Activated T-cell treated with anti-CD3 and anti-CD28 coated beads for 48 hours (primary cell): ENCODE measurements around the gene MYH14.
"Not testable (repeated sequence)": the region's sequence is repeated elsewhere in the genome, so short reads cannot be mapped to it uniquely, and the experiment has no call there.

ENCODE experiments used
- DNase-seq: peaks from one replicate; pipeline ENCODE4 v3.0.0-alpha.2; 2020; ENCODE audit warnings: low read depth

Gene MYH14

DNA sequence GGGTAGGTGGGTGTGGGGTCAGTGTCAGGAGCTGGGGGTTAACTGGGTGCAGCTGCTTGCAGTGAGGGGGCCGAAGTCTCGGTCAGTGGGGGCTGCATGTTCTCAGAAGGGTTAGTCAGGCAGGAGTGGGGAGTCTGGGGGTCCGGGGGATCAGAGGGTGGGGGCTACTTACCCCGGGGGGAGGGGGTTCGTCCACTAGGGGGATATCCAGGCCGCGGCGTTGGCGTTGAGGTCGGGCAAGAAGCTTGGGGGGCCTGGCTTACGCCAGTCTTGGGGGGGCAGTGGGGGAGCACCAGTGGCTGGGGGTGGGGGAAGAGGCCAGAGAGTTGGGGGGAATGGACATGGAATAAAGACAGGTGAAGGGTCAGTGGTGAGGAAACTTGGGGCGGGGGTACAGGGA is 116.6 kb downstream of the MYH14 start:
- no peak for DNase-seq

DNA sequence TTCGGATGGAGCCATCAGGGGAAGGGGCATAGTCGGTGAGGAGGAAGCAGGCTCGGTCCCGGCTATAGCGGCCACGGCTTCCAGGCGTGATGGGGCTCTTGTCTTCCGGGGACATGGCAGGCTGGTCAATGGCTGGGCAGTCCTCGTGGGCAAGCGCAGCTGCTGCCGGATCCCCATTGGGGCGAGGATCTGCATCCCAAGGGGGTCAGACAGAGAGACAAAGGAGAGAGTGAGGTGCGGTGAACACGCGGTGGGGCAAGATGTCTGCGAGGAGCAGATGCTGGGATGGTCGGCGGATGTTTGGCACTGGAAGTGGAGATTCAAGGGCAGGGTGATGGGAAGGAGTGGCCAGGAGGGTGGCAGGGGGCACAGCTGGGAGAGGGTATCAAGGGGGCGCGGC is 117.2 kb downstream of the MYH14 start:
- no peak for DNase-seq

DNA sequence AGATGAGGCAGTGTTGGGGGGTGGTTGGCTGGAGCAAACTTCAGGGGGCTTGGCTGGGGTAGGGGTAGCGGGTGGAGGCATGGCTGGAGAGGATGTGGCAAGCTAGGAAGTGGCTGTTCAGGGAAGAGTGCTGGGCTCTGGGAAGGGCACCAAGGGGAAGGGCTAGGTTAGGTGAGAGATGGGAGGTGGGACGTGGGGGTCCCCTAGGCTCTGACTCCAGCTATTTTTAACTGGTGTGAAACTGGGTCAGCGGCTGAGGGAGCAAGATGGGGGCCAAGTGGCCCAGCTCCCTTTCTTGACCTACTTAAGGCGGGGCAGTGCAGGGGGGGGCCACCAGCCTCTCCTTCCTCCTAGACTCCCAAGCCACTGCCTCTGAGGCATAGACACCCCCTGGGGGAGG is 118.4 kb downstream of the MYH14 start:
- DNase-seq = no peak

DNA sequence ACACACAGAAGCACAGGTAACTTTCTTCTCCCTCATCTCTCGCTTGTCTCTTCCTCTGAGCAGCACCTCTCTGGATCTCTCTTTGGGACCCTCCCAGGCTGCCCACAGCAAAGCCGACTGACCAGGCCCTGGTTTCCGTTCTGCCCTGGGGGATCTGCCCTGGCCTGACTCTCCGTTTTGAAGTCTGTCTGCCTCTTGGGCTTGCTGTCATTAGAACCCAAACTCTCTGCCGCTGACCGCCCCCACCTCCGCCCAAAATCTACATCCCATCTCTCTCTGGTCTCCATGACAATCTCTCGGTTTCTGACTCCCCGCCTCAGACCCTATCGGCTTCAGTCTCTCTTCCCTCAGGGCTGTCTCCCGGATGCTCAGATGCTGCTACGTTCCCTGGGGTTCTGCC is 118.8 kb downstream of the MYH14 start:
- no peak for DNase-seq

DNA sequence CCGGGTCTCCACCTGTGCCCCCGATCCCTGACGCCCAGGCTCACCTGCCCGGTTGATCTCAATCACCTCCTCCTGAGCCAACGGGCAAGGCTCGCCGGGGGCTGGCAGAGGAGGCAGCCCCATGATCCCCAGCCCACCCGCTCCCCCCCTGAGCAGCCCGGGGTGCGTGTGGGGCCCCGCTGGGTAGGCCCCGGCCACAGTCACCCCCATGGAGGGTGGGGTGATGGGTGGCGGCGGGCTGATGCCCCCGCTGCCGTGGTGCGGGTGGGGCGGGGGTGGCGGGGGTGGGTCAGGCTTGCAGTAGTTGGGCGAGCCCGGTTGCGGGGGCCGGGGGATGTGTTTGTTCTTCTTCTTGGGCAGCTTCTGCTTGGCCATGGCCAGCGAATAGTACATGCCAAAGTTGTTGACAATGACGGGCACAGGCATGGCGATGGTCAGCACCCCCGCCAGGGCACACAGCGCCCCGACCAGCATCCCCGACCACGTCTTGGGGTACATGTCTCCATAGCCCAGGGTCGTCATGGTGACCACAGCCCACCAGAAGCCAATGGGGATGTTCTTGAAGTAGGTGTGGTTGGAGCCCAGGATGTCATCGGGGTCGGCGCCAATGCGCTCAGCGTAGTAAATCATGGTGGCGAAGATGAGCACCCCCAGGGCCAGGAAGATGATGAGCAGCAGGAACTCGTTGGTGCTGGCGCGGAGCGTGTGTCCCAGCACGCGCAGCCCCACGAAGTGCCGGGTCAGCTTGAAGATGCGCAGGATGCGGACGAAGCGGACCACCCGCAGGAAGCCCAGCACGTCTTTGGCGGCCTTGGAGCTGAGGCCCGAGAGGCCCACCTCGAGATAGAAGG is 119.7 kb downstream of the MYH14 start:
- DNase-seq = no peak

DNA sequence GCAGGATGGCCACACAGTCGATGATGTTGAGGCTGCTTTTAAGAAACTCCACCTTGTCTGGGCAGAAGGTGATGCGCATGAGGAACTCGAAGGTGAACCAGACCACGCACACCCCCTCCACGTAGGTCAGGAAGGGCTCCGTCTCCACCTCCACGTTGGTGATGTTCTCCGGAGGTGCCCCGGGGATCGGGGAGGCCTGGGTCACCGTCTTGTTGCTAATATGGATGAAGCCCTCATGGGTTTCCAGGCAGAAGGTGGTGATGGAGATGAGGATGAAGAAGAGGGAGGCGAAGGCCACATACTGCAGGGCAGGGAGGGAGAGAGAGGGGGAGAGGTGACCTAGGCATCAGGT is 120.3 kb downstream of the MYH14 start:
- DNase-seq = no peak

DNA sequence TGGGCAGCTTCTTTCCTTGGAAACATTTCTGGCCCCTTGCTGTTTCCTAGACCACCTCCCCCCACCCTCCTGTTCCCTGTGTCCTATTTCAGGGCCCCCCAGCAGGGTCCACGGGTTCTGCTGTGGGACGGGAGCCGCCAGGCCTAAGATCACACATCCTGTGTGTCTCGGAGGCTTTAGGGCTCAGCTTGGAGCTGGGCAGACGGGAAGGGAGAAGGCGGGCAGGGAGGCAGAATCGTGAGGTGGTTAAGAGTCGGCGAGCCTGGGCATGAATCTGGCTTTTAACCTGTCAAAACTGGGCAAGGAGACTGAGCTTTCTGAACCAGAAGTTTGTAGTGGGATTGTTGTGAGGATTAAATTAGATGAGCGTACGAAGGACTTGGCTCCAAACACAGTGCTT is 120.9 kb downstream of the MYH14 start:
- DNase-seq = no peak

DNA sequence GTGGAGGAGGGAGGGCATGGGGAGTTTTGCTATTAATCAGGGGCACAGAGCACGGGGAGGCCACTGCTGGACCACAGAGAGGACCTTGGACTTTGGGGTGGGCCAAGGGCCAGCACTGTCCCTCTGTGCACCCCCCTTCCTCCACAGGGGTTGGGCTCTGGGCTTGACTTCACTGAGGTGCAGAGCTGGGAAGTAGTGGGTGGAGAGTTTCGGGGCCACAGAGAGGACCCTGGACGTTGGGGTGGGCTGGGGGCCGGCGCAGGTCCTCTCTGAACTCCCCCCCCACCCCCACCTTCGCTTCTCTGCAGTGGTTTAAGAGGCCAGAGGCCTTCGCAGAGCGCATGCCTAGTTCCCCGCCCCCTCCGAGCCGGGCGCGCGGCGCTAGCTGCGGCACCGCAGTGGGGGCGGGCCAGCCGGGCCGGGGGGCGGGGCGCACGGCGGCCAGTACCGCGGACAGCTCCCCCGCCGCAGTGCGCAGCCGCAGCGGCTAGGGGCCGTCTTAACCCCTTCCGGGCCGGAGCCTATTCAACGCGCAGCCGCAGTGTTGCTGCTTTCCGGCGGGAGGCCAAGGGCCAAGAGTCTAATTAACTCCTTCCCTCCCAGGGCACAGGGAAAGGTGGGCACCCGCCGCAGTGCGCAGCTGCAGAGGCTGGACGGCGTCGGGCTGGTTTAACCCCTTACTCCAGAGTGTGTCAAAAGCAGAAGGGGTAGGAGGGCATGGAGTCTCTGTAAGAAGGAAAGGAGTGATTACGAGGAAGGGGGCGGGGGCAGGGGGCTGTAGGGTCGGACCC is 122.1 kb downstream of the MYH14 start:
- peak; percentile 87 for DNase-seq

DNA sequence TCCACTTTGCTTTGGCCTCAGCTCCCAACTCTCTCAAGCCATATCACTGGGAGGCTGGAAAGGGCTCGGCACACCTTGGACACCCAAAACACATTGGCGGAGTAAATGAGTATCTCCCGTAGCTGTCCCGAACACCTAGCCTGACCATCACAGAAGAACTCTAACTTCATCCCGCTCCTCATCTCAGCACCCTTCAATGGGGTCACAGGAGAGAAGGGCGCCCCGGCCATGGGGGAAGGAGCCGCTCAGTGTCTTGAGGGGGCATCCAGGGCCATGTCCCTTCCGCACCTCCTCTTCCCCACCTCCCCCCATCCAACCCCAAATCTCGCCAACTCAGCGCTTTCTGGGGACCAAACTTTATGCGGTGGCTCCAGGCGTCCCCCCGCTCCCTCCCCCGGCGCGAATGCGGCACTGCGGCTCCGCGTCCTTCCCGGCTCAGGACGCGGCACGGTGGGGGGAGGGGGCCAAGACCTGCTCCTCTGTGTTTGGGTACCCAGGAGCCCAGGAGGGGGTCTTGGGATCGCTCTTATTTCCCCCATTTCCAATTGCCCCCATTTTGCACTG is 122.8 kb downstream of the MYH14 start:
- DNase-seq = no peak

DNA sequence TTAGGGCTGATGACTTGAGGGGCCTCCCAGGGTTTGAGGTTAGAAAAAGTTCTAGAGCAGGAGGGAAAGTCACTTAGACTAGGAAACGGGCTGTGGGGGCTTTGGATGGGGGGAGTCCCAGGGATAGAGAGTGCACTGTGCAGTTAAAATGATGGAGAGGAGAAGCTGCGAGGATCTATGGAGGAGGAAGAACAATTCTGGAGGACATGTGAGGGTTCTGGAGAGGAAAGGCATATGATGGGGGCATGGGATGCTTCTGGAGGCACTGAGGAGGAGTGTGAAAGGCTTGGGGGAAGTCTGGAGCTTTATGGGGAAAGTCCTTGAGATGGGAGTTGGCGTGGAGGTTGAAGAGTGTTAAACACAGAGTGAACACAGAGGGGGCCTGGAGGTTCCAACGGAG is 123.6 kb downstream of the MYH14 start:
- no peak for DNase-seq

DNA sequence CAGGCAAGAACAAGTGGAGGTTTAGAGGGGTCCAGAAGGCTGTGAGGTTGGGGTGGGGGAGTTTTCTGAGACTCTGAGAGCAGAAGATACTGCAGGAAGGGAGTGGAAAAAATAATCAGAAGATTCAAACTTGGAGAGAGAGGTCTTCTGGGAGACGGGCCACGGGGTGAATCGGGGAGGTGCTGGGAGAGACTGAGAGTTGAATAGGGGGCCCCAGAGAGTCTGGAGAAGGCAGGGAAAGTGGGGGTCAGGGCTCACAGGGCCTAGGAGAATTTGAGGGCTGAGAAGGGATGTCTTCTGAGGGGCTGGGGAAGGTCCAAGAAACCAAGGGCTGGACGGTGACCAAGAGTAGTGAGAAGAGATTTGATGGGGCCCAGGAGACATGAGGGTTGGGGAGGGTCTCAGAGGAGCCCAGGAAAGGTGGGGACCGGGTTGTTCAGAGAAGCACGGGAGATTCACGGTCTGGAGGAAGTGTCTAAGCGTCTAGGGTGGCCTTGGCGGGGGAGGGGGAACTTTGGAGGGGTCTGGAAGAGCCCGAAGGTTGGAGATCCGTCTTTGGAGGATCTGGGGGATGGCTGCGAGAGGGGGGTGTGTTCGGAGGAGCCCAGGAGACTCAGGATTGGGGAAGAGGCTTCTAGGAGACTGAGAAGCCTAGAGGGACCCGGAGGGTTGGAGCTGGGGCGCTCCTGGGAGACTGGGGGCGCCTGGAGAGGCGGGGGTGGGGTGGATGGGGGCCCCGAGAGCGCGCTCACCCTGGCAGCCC is 124.2 kb downstream of the MYH14 start:
- no peak for DNase-seq

DNA sequence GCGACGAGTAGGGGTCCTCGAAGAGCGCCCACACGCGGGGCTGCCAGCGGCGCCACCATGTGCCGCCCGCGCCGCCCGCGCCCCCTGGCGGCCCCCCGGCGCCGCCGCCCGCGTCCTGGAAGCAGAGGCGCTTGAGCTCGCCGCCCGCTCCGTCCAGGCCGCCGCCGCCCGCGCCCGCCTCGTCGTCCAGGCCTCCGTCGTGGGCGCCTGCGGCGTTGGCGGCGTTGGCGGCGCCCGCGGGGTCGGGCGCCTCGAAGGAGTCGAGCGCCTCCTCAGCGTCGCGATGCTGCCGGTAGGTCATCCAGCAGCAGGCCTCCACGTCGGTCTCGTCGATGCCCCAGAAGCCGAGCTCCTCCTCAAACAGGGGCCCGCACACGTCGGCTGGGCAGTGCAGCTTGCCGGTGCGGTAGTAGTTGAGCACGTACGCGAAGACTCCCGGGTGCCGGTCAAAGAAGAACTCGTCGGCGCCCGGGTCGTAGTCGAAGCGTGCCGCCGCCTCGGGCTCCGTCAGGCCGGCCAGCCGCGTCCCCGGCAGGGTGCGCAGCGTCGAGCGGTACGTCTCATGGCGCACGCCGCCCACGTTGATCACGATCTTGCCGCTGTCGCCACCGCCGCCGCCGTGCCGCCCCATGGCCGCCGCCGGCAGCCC is 124.9 kb downstream of the MYH14 start:
- DNase-seq = peak; percentile 55

DNA sequence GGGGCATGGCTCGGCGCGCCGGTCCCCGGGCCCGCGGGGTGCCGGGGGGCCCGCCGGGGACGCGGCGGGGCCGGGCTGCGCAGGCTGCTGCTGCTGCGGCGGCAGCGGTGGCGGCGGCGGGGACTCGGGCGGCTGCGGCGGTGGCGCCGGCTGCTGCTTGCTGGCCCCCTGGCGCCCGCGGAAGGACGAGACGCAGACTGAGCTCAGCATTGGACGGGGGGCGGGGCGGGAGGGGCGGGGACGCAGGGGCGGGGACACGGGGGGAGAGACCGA is 125.4 kb downstream of the MYH14 start:
- no peak for DNase-seq

DNA sequence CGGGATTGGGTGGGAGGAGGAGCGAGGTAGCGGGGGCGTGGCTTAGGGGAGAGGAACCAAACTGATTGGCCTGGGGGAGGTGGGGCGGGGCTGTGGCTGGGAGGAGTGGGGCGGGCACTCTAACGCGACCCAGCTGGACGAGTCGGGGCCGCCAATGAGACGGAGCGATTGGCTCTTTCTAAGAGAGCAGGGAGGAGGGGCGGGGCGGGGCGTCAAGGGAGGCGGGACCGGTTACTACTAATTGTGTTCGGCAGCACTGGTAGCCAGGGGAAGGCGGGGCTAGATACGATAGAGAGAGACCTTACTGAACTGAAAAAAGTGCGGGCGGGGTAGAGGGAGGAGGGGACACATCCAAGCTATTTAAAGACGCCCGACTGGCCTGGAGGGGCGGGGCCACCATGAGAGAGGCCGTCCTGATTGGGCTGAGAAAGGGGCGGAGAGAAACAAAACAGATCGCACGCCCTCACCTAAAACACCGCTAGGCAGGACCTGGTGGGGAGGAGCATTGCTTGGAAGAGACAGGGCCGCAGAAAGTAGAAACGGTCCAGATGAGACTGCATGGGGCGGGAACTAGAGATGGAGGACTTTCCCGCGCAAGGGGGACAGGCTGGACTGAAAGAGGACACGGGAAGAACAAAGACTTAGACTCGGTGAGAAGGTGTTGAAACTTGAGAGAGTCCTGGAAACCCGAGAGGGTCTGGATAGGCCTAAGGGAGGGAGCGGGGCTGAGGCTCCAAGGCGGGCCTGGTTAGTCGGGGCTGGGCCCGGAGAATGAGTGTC is 125.9 kb downstream of the MYH14 start, which contains the start of gene KCNC3:
KCNC3 (minus strand) TSS at position 232 of the 780 bp plus-strand sequence. CDS start 295 bp downstream, outside the sequence.
- peak; percentile 97 for DNase-seq

DNA sequence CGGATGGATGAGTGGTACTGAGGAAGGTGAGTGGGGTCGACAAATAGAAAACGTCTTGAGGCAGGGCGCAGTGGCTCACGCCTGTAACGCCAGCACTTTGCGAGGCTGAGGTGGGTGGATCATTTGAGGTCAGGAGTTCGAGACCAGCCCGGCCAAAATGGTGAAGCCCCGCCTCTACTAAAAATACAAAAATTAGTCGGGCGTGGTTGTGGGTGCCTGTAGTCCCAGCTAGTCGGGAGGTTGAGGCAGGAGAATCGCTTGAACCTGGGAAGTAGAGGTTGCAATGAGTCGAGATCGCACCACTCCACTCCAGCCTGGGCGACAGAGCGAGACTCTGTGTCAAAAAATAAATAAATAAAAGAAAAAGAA is 126.5 kb downstream of the MYH14 start:
- DNase-seq = not testable (repeated sequence)

DNA sequence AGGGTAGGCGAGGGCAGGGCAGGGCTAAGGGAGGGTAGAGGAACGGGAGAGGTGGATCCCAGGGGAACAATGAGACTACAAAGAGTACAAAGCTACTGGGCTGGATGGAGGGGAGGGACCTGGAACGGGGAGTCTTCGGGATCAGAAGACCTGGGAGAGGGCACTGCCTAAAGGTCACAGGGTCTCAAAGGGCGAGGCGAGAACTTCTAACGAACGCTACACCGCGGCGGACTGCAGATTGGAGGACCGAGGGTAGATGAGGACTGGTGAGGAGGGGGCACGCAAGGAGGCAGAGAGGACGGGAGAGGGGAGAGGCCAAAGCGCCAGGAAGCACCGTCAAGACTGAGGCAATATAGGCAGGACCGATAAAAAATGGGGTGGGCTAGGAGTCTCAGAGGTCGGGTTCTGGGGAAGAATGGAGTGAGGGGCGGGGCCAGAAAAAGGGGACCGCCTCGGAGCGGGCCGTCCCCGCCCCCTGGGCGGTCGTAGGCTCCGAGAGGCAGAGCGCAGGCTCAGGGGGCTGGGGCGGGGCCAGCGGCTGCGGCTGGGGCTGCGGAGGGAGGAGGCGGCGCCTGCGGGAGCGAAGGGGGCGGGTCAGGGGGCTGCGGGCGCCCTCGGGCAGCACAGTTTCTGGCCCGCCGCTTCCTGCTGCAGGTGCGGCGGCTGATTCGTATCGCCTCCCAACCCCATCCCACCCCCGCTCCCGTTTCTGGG is 127.1 kb downstream of the MYH14 start:
- peak; percentile 94 for DNase-seq

DNA sequence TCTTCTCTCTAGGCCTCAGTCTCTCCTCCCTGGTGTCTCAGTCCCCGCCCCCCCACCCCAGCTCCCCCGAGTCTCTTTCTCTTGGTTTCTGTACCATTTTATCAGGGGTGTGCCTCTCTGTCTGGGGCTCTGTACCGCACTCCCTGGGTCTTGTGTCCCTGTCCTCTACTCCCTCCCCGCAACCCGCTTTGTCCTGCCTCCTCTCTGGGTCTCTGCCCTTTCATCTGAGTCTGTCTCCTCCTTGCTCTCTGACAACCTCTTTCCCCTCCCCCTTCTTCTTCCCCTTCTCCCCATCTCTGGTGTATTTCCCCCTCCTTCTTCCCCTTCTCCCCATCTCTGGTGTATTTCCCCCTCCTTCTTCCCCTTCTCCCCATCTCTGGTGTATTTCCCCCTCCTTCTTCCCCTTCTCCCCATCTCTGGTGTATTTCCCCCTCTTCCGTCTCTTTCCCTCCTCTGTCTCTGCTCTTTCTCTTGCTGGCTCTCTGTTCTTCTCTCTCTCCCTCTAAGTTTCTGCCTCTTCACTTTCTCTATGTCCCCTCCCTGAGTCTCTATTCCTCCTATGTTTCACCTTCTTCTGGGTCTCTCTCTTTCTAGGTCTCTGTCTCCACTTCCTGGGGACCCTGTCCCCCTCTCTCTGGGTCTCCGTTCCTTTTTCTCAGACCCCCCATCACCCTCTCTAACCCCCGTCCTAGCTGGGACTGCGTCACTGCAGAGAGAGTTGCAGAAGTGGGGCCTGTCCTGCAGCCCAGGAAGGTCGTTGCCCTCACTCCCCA is 128.0 kb downstream of the MYH14 start:
- DNase-seq = no peak

DNA sequence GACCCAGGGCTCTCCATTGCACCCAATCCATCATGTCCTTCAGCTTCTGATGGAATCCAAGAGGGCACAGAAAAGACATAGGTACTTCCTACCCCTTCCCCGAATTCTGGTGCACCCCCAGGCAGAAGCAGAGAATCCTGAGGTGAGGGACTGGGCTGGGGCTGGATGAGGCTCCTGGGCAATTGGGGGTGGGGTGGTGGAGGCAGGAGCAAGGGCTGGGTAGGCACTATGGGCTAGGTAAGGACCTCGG is 128.5 kb downstream of the MYH14 start:
- no peak for DNase-seq

DNA sequence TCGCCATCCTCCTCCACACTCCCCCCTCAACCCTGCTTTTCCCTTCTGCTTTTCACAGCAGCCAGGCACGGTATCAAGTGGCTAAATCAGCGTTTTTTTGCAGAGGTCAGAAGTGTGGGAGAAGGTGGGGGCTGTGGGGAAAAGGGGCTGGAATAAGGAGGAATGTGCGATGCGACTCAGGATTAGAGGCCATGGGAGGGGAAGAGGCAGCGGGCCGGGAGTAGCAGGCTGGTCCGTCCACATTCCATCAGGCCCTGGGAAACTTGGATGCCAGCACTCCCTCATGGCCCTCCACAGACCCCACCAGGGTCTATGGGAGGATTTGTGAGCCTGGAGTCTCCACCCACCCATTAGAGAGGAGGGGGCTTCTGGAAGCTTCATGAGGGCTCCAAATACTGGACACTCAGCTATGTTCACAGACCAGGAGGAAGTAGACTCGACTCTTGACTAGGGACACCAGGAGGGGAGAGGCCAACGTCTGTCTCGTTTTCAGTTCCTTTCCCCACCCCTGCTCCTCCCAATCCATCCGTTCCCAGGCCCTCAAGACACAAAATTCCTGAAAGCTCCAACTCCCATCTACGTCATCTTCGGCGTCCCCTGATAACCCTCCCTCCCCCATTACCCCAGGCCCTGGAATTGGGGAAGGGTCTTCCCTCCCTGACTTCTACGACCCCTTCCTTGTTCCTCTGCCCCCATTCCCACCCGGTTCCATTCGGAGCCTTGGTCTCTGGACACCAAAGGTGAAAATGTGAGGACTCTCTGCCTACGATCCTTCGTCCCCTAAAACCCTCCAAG is 129.0 kb downstream of the MYH14 start:
- DNase-seq = no peak
